Astrocyte of the cerebellum (primary cell): Measurements from ENCODE around the gene BAHD1.

Experiments
- DNase-seq: peaks from one replicate; pipeline ENCODE4 v3.0.0-alpha.2; 2011; ENCODE audit warnings: low read depth
- H3K4me3 ChIP-seq: 2 replicates; pipeline ENCODE4 v1.5.1; 2011; ENCODE audit warnings: mild to moderate bottlenecking, low read depth, low read length, moderate library complexity
- in situ Hi-C: cut with HindIII; loops from 2 replicates; pipeline ENCODE4 v1.10.0; 2017; ENCODE audit warnings: low sequenced_read_pairs
- TF ChIP-seq, protein P1 (sequence below): IDR thresholded peaks from 2 replicates; pipeline ENCODE4 v1.5.1; 2012; ENCODE audit warnings: low read length, low read depth, moderate library complexity, mild to moderate bottlenecking; ENCODE audit errors: missing control alignments

BAHD1 gene

DNA sequence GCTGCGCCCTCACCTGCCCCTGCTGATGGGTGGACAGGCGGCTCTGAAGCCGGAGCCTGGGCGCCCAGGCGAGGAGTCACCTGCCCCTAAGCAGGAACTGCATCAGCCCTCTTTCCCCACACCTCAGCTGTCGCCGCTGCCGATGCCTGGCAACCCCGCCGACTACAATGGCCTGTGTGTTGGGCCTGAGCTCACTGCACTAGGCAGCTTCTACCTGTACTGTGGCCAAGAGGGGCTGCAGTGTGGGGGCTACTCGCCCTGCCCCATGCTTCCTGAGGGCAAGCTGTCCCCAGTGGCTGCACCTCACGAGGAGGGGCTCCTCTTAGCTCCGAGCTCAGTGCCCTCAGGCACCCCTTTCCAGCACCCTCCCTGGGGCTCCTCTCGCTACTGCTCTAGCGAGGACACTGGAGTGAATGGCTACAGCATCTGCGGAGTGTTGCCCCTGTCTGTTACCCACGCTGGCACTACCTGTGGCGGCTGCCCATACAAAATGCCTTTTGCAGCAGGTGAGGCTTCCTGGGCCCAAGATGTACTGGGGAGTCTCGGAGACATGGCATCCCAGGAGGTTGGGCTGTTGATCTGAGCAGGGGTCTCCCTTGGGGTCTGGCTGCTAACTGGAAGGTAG lies 18.8 kb downstream of the BAHD1 start:
- TF ChIP-seq, protein P1, sequence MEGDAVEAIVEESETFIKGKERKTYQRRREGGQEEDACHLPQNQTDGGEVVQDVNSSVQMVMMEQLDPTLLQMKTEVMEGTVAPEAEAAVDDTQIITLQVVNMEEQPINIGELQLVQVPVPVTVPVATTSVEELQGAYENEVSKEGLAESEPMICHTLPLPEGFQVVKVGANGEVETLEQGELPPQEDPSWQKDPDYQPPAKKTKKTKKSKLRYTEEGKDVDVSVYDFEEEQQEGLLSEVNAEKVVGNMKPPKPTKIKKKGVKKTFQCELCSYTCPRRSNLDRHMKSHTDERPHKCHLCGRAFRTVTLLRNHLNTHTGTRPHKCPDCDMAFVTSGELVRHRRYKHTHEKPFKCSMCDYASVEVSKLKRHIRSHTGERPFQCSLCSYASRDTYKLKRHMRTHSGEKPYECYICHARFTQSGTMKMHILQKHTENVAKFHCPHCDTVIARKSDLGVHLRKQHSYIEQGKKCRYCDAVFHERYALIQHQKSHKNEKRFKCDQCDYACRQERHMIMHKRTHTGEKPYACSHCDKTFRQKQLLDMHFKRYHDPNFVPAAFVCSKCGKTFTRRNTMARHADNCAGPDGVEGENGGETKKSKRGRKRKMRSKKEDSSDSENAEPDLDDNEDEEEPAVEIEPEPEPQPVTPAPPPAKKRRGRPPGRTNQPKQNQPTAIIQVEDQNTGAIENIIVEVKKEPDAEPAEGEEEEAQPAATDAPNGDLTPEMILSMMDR: no peak
- H3K4me3 ChIP-seq: no peak overlapping the region
- in situ Hi-C loops: no loop called here
- no peak for DNase-seq

DNA sequence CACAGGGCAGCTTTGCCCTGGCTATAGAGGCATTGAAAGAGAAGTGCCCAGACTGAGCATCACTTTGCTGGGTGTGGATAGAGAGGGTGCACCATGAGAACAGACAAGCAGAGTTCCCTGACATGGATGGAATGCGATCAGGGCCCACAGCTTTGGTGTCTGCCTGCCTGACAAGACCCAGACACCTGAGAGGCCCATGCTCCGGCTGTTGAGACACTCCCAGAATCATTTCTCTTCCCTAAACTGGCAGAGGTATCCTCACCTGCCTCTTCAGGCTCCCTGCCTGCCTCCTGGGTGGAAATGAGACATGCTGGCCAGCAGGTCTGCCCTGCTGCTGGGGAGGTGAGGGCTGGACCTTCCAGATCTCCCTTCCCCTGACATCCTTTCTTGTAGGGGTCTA lies 19.7 kb downstream of the BAHD1 start:
- in situ Hi-C loops: no loop called here
- no peak overlapping the region for H3K4me3 ChIP-seq
- TF ChIP-seq, protein P1: no peak
- DNase-seq: no peak

DNA sequence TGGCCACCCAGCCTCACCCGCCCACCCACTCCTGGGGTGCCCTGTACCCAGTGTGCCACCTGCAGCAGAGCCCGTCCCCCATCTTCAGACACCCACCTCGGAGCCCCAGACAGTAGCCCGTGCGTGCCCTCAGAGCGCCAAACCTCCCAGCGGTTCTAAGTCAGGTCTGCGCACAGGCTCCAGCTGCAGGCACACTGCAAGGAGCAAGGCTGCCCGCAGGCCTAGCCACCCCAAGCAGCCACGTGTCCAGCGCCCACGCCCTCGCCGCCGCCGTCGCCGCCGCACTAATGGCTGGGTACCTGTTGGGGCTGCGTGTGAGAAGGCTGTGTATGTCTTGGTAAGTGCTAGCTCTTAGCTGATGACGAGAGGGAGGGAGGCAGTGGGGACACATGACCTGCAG lies 21.2 kb downstream of the BAHD1 start:
- no peak overlapping the region for H3K4me3 ChIP-seq
- in situ Hi-C loops: no loop called here
- TF ChIP-seq, protein P1: no peak
- DNase-seq: no peak

DNA sequence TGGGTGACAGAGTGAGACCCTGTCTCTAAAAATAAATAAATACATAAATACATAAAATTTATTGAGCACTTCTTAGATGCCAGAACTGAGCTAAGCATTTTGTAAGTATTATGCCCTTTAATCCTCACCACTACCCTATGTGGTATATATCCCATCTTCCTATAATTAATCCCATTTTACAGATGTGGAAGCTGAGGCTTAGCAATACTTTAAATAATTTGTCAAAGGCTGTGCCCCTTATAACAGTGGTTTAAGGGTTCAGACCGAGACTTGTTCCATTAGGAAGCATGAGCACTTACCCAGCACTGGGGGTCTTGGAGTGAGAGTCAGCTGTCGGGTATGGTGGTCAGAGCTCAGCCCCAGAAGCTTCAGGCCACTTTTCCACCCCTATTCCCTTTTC lies 22.5 kb downstream of the BAHD1 start:
- TF ChIP-seq, protein P1: no peak
- no peak for DNase-seq
- in situ Hi-C loops: no loop called here
- no peak overlapping the region for H3K4me3 ChIP-seq

DNA sequence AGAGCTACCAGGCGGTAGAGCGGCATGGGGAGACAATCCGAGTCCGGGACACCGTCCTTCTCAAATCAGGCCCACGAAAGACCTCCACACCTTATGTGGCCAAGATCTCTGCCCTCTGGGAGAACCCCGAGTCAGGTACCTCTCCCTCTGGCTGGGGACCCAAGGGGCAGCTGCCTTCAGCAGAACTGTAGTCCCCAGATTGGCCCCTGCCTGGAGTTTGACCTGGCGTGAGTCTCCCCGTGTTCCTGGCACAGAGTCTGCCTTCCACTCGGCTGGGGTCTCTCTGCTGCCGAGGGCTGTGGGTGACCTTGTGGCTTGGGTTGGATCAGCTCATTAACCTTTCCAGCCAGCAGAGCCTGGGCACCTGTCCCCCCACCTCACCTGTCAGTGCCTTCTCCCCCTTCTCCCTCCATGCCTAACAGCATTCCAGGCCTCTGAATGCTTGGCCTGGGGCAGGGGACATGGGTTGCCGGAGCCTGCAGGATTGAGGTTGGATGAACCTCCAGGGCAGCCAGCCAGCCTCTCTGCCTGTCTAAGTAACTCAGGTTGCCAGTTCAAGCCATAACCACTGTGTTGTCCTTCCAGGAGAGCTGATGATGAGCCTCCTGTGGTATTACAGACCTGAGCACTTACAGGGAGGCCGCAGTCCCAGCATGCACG lies 23.3 kb downstream of the BAHD1 start:
- no peak for DNase-seq
- TF ChIP-seq, protein P1: no peak
- in situ Hi-C loops: no loop called here
- no peak overlapping the region for H3K4me3 ChIP-seq

DNA sequence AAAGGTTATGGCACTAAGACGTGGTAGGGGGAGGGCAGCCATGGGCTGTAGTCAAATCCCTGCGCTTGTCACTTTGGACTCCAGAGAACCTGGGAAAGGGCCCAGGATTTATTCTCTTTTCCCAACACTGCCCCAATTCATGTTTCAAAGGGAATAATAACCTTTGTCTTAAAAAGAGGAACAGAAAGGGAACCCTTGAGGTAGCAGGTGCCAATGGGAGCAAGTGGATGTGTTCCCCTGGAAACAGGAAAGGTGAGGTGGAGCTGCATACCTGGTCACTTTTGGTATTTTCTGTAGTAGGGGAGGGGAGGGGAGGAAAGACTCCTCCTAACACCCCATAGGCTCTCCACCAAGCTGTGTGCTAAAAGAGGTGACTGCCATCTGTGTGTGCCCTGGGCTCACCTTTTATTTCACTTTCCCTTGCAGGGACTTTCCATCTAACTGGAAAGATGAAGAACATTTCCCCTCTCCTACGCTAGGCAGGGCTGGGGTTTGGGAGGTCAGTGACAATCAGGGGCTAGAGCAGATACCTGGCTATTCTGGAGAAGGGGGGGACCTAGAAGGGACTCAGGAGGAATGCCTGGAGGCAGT lies 23.9 kb downstream of the BAHD1 start:
- TF ChIP-seq, protein P1: no peak
- in situ Hi-C loops: no loop called here
- no peak overlapping the region for H3K4me3 ChIP-seq
- DNase-seq: no peak
